ACC112 (cell line): ENCODE results near the gene TLCD5.

Experiments used
- H2AFZ ChIP-seq: fragments of 200-600 bp; sonication (generic); one replicate; pipeline ENCODE4 v1.6.0; 2017; ENCODE audit warnings: antibody characterized with exemption, low read length; ENCODE audit not compliant: unreplicated experiment
- H3K27ac ChIP-seq: fragments of 200-600 bp; sonication (generic); 2 replicates; pipeline ENCODE4 v1.5.1; 2014; ENCODE audit warnings: low read depth, mild to moderate bottlenecking, antibody characterized with exemption, low read length, moderate library complexity
- H3K27me3 ChIP-seq: fragments of 200-600 bp; sonication (generic); 2 replicates; pipeline ENCODE4 v1.6.1; 2014; ENCODE audit warnings: mild to moderate bottlenecking, antibody characterized with exemption, low read length, moderate library complexity, mixed read lengths; ENCODE audit not compliant: insufficient read depth
- H3K36me3 ChIP-seq: fragments of 200-600 bp; sonication (generic); 2 replicates; pipeline ENCODE4 v1.6.1; 2016; ENCODE audit warnings: mild to moderate bottlenecking, antibody characterized with exemption, low read length, moderate library complexity, mixed read lengths; ENCODE audit not compliant: insufficient read depth
- H3K4me1 ChIP-seq: fragments of 200-600 bp; sonication (generic); one replicate; pipeline ENCODE4 v1.6.1; 2016; ENCODE audit warnings: low read length, mixed read lengths; ENCODE audit not compliant: insufficient read depth, unreplicated experiment, control insufficient read depth
- H3K4me3 ChIP-seq: fragments of 200-600 bp; sonication (generic); 2 replicates; pipeline ENCODE4 v1.5.1; 2014; ENCODE audit warnings: mild to moderate bottlenecking, low read depth, low read length
- H3K79me2 ChIP-seq: fragments of 200-600 bp; sonication (generic); one replicate; pipeline ENCODE4 v1.6.0; 2016; ENCODE audit warnings: low read length; ENCODE audit not compliant: control insufficient read depth, unreplicated experiment, insufficient read depth

TLCD5 gene

GRCh38 chr11:120329556-120329955 is 4.5 kb downstream of the TLCD5 start:
- Histone ChIP-seq H3K4me1 (peaks cover 66% of the 10 kb centered on the region), H3K27ac (peak overlapping the region; percentile 95), H3K36me3 (peaks cover 11% of the 10 kb centered on the region)

GRCh38 chr11:120330045-120330444 is 4.9 kb downstream of the TLCD5 start:
- no peak overlapping the region for H2AFZ ChIP-seq
- H3K4me3 ChIP-seq, result no peak overlapping the region
- H3K27me3 ChIP-seq, result no peaks in the 10 kb centered on the region
- H3K27ac ChIP-seq, result peak overlapping the region; percentile 95
- peaks cover 27% of the 10 kb centered on the region for H3K79me2 ChIP-seq
- peaks cover 66% of the 10 kb centered on the region for H3K4me1 ChIP-seq
- H3K36me3 ChIP-seq, result peaks cover 11% of the 10 kb centered on the region

More at GRCh38 chr11:120329556-120329955, 4.5 kb downstream of the TLCD5 start:
- Histone ChIP-seq H3K79me2 (peaks cover 27% of the 10 kb centered on the region), H3K4me3 (no peak overlapping the region), H3K27me3 (no peaks in the 10 kb centered on the region), H2AFZ (no peak overlapping the region)

- Histone ChIP-seq H3K79me2 (peaks cover 21% of the 10 kb centered on the region), H3K4me3 (peak overlapping the region; percentile 44; the same call in 1 of the 2 replicates), H3K27ac (peak overlapping the region; percentile 95), H3K4me1 (peaks cover 63% of the 10 kb centered on the region), H2AFZ (no peak overlapping the region), H3K36me3 (peaks cover 11% of the 10 kb centered on the region), H3K27me3 (no peaks in the 10 kb centered on the region)
Observed at GRCh38 chr11:120331301-120331996, 6.3 kb downstream of the TLCD5 start.

- Histone ChIP-seq H3K79me2 (peaks cover 24% of the 10 kb centered on the region), H3K4me3 (no peak overlapping the region), H3K27ac (peak overlapping the region; percentile 95), H3K4me1 (peaks cover 50% of the 10 kb centered on the region), H2AFZ (no peak overlapping the region), H3K36me3 (peaks cover 11% of the 10 kb centered on the region), H3K27me3 (no peaks in the 10 kb centered on the region)
Observed at GRCh38 chr11:120332822-120333716, 8.0 kb downstream of the TLCD5 start.

- no peak overlapping the region for H3K4me3 ChIP-seq
Observed at GRCh38 chr11:120333801-120334200, 8.7 kb downstream of the TLCD5 start.

GRCh38 chr11:120334332-120334731 is 9.2 kb downstream of the TLCD5 start:
- H3K36me3 ChIP-seq, result peaks cover 11% of the 10 kb centered on the region
- H3K4me1 ChIP-seq, result peaks cover 45% of the 10 kb centered on the region
- H3K27ac ChIP-seq, result peak overlapping the region; percentile 95; the same call in 1 of the 2 replicates
- H3K4me3 ChIP-seq, result no peak overlapping the region
- no peak overlapping the region for H2AFZ ChIP-seq
- peaks cover 28% of the 10 kb centered on the region for H3K79me2 ChIP-seq
- H3K27me3 ChIP-seq, result no peaks in the 10 kb centered on the region

More at GRCh38 chr11:120333801-120334200, 8.7 kb downstream of the TLCD5 start:
- Histone ChIP-seq H2AFZ (no peak overlapping the region), H3K4me1 (peaks cover 50% of the 10 kb centered on the region), H3K27ac (peak overlapping the region; percentile 95), H3K36me3 (peaks cover 11% of the 10 kb centered on the region), H3K27me3 (no peaks in the 10 kb centered on the region), H3K79me2 (peaks cover 25% of the 10 kb centered on the region)

- H2AFZ ChIP-seq, result peak overlapping the region; percentile 66
Observed at GRCh38 chr11:120334894-120335462, 9.9 kb downstream of the TLCD5 start.

GRCh38 chr11:120335556-120335907 is 10.4 kb downstream of the TLCD5 start:
- Histone ChIP-seq H3K27ac (peak overlapping the region; percentile 80), H3K36me3 (peaks cover 2% of the 10 kb centered on the region; the same call in 1 of the 2 replicates), H2AFZ (peak overlapping the region; percentile 66), H3K4me3 (peak overlapping the region; percentile 97), H3K4me1 (peaks cover 39% of the 10 kb centered on the region), H3K27me3 (no peaks in the 10 kb centered on the region), H3K79me2 (peaks cover 40% of the 10 kb centered on the region)

More at GRCh38 chr11:120334894-120335462, 9.9 kb downstream of the TLCD5 start:
- Histone ChIP-seq H3K27me3 (no peaks in the 10 kb centered on the region), H3K27ac (peak overlapping the region; percentile 80), H3K4me1 (peaks cover 39% of the 10 kb centered on the region), H3K79me2 (peaks cover 34% of the 10 kb centered on the region), H3K36me3 (peaks cover 8% of the 10 kb centered on the region), H3K4me3 (peak overlapping the region; percentile 97)

- peak within 1 kb of the TSS; percentile 80 for H3K27ac ChIP-seq
- peak within 1 kb of the TSS; percentile 97 for H3K4me3 ChIP-seq
- H2AFZ ChIP-seq, result peak within 1 kb of the TSS; percentile 66
- peaks cover 39% of the 10 kb centered on the region for H3K4me1 ChIP-seq
- peaks cover 45% of the 10 kb centered on the region for H3K79me2 ChIP-seq
- no peaks in the 10 kb centered on the region for H3K27me3 ChIP-seq
- no peaks in the 10 kb centered on the region for H3K36me3 ChIP-seq
Observed at GRCh38 chr11:120335908-120336640, 11.0 kb downstream of the TLCD5 start, which contains the start of gene ARHGEF12. Gene ARHGEF12 (plus strand): TSS chr11:120336413. CDS start chr11:120337244, 831 bp downstream.
